K562 (cell line): ENCODE data around the gene EDRF1. TPM values are rescaled to one million over a fixed set of nuclear protein-coding genes. Genes with fewer than 3 reads are reported as not detected.

Experiments used
- CHD4 ChIP-seq: fragments of 200-600 bp; sonication (generic); IDR thresholded peaks from 3 replicates; pipeline ENCODE4 v1.6.1; 2012; ENCODE audit warnings: low read depth, mild to moderate bottlenecking, mixed read lengths, low read length, inconsistent platforms; ENCODE audit not compliant: insufficient read depth, insufficient replicate concordance, poor library complexity, severe bottlenecking
- polyA plus RNA-seq, 8 experiments: library from polyadenylated mRNA; depleted of rRNA in 4 of 8; stranded (reverse) in 5 of 8; unstranded in 3 of 8; fragments of >200 nt; fragmentation: Nextera tagmentation in 2 of 8; fragmentation: Illumina TruSeq in 1 of 8; extraction: Ambion mirVana in 2 of 8; extraction: Trizol in 1 of 8; gene quantifications; 2 replicates each; pipeline versions ENCODE4 v1.2.1 to v1.2.3, GENCODE V29; 2011 to 2014; ENCODE audit warnings: inconsistent platforms in 1 of 8, missing spikeins in 1 of 8
- total RNA-seq, 7 experiments: library from RNA; depleted of rRNA in 6 of 7; stranded (reverse); fragments of >200 nt in 6 of 7; fragmentation: Illumina TruSeq in 2 of 7; extraction: Trizol in 2 of 7; gene quantifications; 2 replicates each; pipeline versions ENCODE4 v1.2.1 to v1.2.3, GENCODE V29; 2011 to 2021; ENCODE audit warnings: low replicate concordance in 1 of 7
- TF ChIP-seq, protein P1 (sequence below): sonication (generic); formaldehyde crosslinking; IDR thresholded peaks from 2 replicates; pipeline ENCODE4 v1.8.0; 2023; ENCODE audit warnings: mild to moderate bottlenecking, missing genetic modification reagents
- TF ChIP-seq, protein P2 (sequence below): fragments of 450-650 bp; formaldehyde crosslinking; IDR thresholded peaks from 2 replicates; pipeline ENCODE4 v1.4.0; 2020; ENCODE audit warnings: mild to moderate bottlenecking, moderate library complexity
- TF ChIP-seq, protein P3 (sequence below): fragments of 450-650 bp; conservative IDR thresholded peaks from 2 replicates; pipeline ENCODE4 v1.6.1; 2016; ENCODE audit warnings: missing genetic modification characterization, low read depth, mild to moderate bottlenecking, control low read depth, missing compliant biosample characterization

EDRF1 gene
- total and polyA plus RNA-seq, 9 of the 15 experiments (the other 6 are each of a cell fraction or from before 2014, with no cell fraction given): 7.6 to 26.0 (median 18.6) TPM

DNA sequence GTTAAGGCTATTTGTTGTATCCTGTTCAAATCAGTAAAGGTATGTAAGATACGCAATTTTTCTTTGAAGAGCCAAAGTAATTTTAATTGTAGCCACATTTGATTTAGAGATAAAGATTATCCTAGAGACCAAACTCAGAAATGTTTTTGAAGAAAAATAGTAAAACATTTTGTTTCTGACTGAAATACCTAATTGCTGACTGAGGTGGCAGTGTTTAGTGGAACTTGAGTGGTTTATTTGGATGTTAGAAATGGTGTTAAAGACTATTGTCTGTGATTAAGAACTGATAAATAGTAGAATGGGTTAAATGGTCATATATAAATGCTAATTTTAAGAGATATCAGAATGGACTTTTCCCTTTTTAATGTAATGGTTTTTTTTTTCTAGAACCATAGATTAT is 15.3 kb downstream of the EDRF1 start (continued):
- TF ChIP-seq, protein P1, sequence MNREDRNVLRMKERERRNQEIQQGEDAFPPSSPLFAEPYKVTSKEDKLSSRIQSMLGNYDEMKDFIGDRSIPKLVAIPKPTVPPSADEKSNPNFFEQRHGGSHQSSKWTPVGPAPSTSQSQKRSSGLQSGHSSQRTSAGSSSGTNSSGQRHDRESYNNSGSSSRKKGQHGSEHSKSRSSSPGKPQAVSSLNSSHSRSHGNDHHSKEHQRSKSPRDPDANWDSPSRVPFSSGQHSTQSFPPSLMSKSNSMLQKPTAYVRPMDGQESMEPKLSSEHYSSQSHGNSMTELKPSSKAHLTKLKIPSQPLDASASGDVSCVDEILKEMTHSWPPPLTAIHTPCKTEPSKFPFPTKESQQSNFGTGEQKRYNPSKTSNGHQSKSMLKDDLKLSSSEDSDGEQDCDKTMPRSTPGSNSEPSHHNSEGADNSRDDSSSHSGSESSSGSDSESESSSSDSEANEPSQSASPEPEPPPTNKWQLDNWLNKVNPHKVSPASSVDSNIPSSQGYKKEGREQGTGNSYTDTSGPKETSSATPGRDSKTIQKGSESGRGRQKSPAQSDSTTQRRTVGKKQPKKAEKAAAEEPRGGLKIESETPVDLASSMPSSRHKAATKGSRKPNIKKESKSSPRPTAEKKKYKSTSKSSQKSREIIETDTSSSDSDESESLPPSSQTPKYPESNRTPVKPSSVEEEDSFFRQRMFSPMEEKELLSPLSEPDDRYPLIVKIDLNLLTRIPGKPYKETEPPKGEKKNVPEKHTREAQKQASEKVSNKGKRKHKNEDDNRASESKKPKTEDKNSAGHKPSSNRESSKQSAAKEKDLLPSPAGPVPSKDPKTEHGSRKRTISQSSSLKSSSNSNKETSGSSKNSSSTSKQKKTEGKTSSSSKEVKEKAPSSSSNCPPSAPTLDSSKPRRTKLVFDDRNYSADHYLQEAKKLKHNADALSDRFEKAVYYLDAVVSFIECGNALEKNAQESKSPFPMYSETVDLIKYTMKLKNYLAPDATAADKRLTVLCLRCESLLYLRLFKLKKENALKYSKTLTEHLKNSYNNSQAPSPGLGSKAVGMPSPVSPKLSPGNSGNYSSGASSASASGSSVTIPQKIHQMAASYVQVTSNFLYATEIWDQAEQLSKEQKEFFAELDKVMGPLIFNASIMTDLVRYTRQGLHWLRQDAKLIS (CRISPR knock-in tag): no peak
- TF ChIP-seq, protein P2, sequence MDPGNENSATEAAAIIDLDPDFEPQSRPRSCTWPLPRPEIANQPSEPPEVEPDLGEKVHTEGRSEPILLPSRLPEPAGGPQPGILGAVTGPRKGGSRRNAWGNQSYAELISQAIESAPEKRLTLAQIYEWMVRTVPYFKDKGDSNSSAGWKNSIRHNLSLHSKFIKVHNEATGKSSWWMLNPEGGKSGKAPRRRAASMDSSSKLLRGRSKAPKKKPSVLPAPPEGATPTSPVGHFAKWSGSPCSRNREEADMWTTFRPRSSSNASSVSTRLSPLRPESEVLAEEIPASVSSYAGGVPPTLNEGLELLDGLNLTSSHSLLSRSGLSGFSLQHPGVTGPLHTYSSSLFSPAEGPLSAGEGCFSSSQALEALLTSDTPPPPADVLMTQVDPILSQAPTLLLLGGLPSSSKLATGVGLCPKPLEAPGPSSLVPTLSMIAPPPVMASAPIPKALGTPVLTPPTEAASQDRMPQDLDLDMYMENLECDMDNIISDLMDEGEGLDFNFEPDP: no peak
- TF ChIP-seq, protein P3, sequence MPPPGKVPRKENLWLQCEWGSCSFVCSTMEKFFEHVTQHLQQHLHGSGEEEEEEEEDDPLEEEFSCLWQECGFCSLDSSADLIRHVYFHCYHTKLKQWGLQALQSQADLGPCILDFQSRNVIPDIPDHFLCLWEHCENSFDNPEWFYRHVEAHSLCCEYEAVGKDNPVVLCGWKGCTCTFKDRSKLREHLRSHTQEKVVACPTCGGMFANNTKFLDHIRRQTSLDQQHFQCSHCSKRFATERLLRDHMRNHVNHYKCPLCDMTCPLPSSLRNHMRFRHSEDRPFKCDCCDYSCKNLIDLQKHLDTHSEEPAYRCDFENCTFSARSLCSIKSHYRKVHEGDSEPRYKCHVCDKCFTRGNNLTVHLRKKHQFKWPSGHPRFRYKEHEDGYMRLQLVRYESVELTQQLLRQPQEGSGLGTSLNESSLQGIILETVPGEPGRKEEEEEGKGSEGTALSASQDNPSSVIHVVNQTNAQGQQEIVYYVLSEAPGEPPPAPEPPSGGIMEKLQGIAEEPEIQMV (tag): no peak
- no peak for TF ChIP-seq CHD4
